HepG2 (cell line): ENCODE data around the gene CLIC6. TPM values are rescaled to one million over a fixed set of nuclear protein-coding genes. Genes with fewer than 3 reads are reported as not detected.

ENCODE experiments used
- ATAC-seq: fragments of 200-7000 bp; cut with Tn5 transposase; 3 replicates; pipeline ENCODE4 v1.9.1; 2020; ENCODE audit warnings: mild to moderate bottlenecking, moderate library complexity
- BruUV-seq: library from RNA; stranded (reverse); fragments of 400-500 nt; replicated peaks from 2 replicates; lab custom pipeline; 2021; lab: Mats Ljungman, UMichigan
- CTCF ChIA-PET: fragments of 300-600 bp; formaldehyde crosslinking; extraction: SDS; loops from one replicate; lab custom pipeline; 2021; ENCODE audit warnings: low total read pairs, inconsistent platforms, low intra/inter-chr PET ratio; lab: Yijun Ruan, JAX
- POLR2A ChIA-PET: fragments of 350-600 bp; sonication (Branson Sonifier 250); formaldehyde crosslinking; loops from one replicate; lab custom pipeline; 2020; ENCODE audit warnings: antibody characterized with exemption, inconsistent platforms; lab: Yijun Ruan, JAX
- DNase-seq: peaks from one replicate; pipeline ENCODE4 v3.0.0-alpha.2; 2015; ENCODE audit warnings: low spot score
- FAIRE-seq: peaks from 3 replicates; lab custom pipeline; 2011; peaks lifted over from hg19 to GRCh38; lab: Jason Lieb, UNC
- H2AFZ ChIP-seq: one replicate; pipeline ENCODE4 v1.6.1; 2011; ENCODE audit warnings: low read length, inconsistent platforms
- H3K27ac ChIP-seq: fragments of 300-600 bp; 3 replicates; pipeline ENCODE4 v1.8.0; 2011; ENCODE audit warnings: mixed run types, mild to moderate bottlenecking, mixed read lengths, low read length, inconsistent platforms; ENCODE audit not compliant: insufficient read depth; ENCODE audit errors: extremely low read length
- H3K27me3 ChIP-seq, 2 experiments: fragments of 200-600 bp in 1 of 2; 2 replicates in 1 of 2; 3 replicates in 1 of 2; pipeline versions ENCODE4 v1.6.0 to v1.8.0; 2011; ENCODE audit warnings: low read length in 2 of 2, mild to moderate bottlenecking in 2 of 2, moderate library complexity in 2 of 2, inconsistent platforms in 1 of 2; ENCODE audit not compliant: insufficient read depth in 2 of 2, control insufficient read depth in 1 of 2
- H3K36me3 ChIP-seq, 2 experiments: fragments of 200-600 bp in 1 of 2; replicated peaks in 1 of 2; 2 replicates in 1 of 2; 3 replicates in 1 of 2; pipeline versions ENCODE4 v1.5.1 to v1.8.0; 2011; ENCODE audit warnings: low read length in 2 of 2, inconsistent platforms in 1 of 2; ENCODE audit not compliant: insufficient read depth in 2 of 2, control insufficient read depth in 1 of 2
- H3K4me1 ChIP-seq: 2 replicates; pipeline ENCODE4 v1.5.1; 2012; ENCODE audit warnings: low read length, inconsistent platforms; ENCODE audit not compliant: insufficient read depth
- H3K4me2 ChIP-seq: 2 replicates; pipeline ENCODE4 v1.6.0; 2011; ENCODE audit warnings: low read depth, low read length, inconsistent platforms
- H3K4me3 ChIP-seq, 3 experiments: fragments of 200-600 bp in 1 of 3; sonication (generic), shearing (Covaris generic) in 1 of 3; replicated peaks in 1 of 3; 2 replicates each; pipeline ENCODE4 v1.5.1; 2011 to 2016; ENCODE audit warnings: low read length in 3 of 3, inconsistent platforms in 2 of 3, low read depth in 2 of 3, mild to moderate bottlenecking in 2 of 3, control low read depth in 1 of 3, mixed read lengths in 1 of 3; ENCODE audit not compliant: insufficient read depth in 1 of 3
- H3K79me2 ChIP-seq: one replicate; pipeline ENCODE4 v1.6.1; 2011; ENCODE audit warnings: low read length, inconsistent platforms; ENCODE audit not compliant: insufficient read depth
- H3K9ac ChIP-seq: 2 replicates; pipeline ENCODE4 v1.6.0; 2011; ENCODE audit warnings: mild to moderate bottlenecking, low read depth, low read length, inconsistent platforms; ENCODE audit not compliant: insufficient read depth
- H3K9me3 ChIP-seq: 2 replicates; pipeline ENCODE4 v1.5.1; 2012; ENCODE audit warnings: mild to moderate bottlenecking, low read length
- H4K20me1 ChIP-seq: 2 replicates; pipeline ENCODE4 v1.6.0; 2011; ENCODE audit warnings: inconsistent platforms, mild to moderate bottlenecking, low read length, moderate library complexity; ENCODE audit not compliant: insufficient read depth
- CAMTA2 ChIP-seq: sonication (generic); formaldehyde crosslinking; IDR thresholded peaks from 2 replicates; pipeline ENCODE4 v1.4.0; 2020; ENCODE audit warnings: mild to moderate bottlenecking, missing genetic modification reagents, borderline replicate concordance
- CTCF ChIP-seq: sonication (generic); formaldehyde crosslinking; IDR thresholded peaks from 2 replicates; pipeline ENCODE4 v1.5.0; 2020; ENCODE audit warnings: mild to moderate bottlenecking, missing genetic modification reagents, moderate library complexity
- FOXC1 ChIP-seq: sonication (generic); formaldehyde crosslinking; IDR thresholded peaks from 2 replicates; pipeline ENCODE4 v1.8.0; 2022; ENCODE audit warnings: mild to moderate bottlenecking, missing genetic modification reagents, borderline replicate concordance
- ONECUT2 ChIP-seq: sonication (generic); formaldehyde crosslinking; IDR thresholded peaks from 2 replicates; pipeline ENCODE4 v1.4.0; 2020; ENCODE audit warnings: missing genetic modification reagents
- PLRG1 ChIP-seq: fragments of 450-650 bp; conservative IDR thresholded peaks from 2 replicates; pipeline ENCODE4 v1.6.1; 2016
- SMC3 ChIP-seq: IDR thresholded peaks from 2 replicates; pipeline ENCODE4 v1.6.1; 2011; ENCODE audit warnings: low read length, improper control_type of control experiment
- SRSF9 ChIP-seq: fragments of 200-400 bp; formaldehyde crosslinking; IDR thresholded peaks from 2 replicates; pipeline ENCODE4 v1.6.1; 2018; ENCODE audit warnings: borderline replicate concordance, mild to moderate bottlenecking, low read depth, low read length; ENCODE audit not compliant: insufficient read depth, poor library complexity, severe bottlenecking
- STAG1 ChIP-seq: sonication (generic); formaldehyde crosslinking; IDR thresholded peaks from 2 replicates; pipeline ENCODE4 v1.4.0; 2020; ENCODE audit warnings: missing genetic modification reagents
- ZBTB7B ChIP-seq: sonication (generic); formaldehyde crosslinking; IDR thresholded peaks from 2 replicates; pipeline ENCODE4 v1.4.0; 2020; ENCODE audit warnings: missing genetic modification reagents
- ZNF296 ChIP-seq: sonication (generic); formaldehyde crosslinking; conservative IDR thresholded peaks from 2 replicates; pipeline ENCODE4 v1.5.0; 2020; ENCODE audit warnings: mild to moderate bottlenecking, missing genetic modification reagents
- ZNF30 ChIP-seq: sonication (generic); formaldehyde crosslinking; IDR thresholded peaks from 2 replicates; pipeline ENCODE4 v1.5.0; 2020; ENCODE audit warnings: mild to moderate bottlenecking, missing genetic modification reagents
- WGBS: methylation state at CpG from one replicate; pipeline ENCODE4 v1.1.6; 2017; ENCODE audit warnings: low lambda C conversion rate; 5-methylcytosine and 5-hydroxymethylcytosine counted together
- in situ Hi-C: cut with HindIII; loops from 2 replicates; pipeline ENCODE4 v1.10.0; 2017; ENCODE audit warnings: low pct_unique_long_range_greater_than_20kb; ENCODE audit not compliant: extremely low pct_ligation_motif_present
- intact Hi-C: fragments of 100-400 bp; cut with micrococcal nuclease; formaldehyde crosslinking; loops from one replicate; pipeline ENCODE4 v1.10.0; 2022; ENCODE audit not compliant: unreplicated experiment
- polyA plus RNA-seq, 8 experiments: library from polyadenylated mRNA; depleted of rRNA in 3 of 8; stranded (reverse) in 7 of 8; unstranded in 1 of 8; fragments of >200 nt; fragmentation: Illumina TruSeq in 4 of 8; extraction: Trizol in 4 of 8; gene quantifications; 2 replicates each; pipeline versions ENCODE4 v1.2.1 to v1.2.3, GENCODE V29; 2011 to 2016; ENCODE audit warnings: low read depth in 4 of 8, missing spikeins in 1 of 8, mixed read lengths in 1 of 8; ENCODE audit not compliant: insufficient read depth in 1 of 8
- total RNA-seq, 5 experiments: library from RNA; depleted of rRNA; stranded (reverse); fragments of >200 nt; fragmentation: Illumina TruSeq; extraction: Trizol; gene quantifications; 2 replicates each; pipeline ENCODE4 v1.2.3, GENCODE V29; 2016; ENCODE audit warnings: low read depth in 1 of 5

CLIC6 gene
- total and polyA plus RNA-seq, 2 of the 13 experiments (the other 11 are each of a cell fraction or from before 2014, with no cell fraction given) = not detected

DNA sequence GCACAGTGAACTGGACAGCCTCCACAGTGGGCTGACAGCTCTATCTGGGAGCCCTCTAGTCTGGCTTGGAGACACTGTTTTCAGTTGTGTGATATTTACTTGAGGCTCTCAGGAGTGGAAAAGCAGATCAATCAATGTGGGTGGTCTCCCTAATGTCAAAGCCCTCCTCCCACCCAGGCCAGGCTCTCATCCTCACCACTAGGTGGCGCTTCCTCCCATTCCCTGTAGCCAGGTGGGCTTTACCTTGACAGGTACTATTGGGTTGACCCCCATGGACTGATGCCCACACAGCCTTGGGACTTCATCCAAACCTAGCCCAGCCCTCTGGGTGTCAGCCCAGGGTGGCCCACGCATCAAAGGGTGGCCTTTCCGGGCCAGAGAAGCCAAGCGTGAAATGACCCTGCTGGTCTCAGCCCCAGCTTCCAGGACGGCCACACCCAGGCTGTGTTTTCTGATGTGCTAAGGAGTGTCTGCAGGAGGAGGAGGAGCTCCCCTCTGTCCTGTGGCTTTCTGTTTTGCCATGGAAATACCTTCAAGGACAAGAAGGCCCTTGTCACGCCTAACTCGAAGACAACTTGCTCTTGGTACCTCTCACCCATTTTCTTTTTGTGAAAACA lies 54.0 kb downstream of the CLIC6 start:
- H3K9me3 ChIP-seq = no peaks in the 10 kb centered on the region
- intact Hi-C loops (no loop called here), in situ Hi-C loops (no loop called here)
- no peaks in the 10 kb centered on the region; the same call in 1 of the 2 replicates for H4K20me1 ChIP-seq
- H3K27ac ChIP-seq = no peak overlapping the region
- no peak overlapping the region for H3K9ac ChIP-seq
- H2AFZ ChIP-seq = no peak overlapping the region
- no peaks in the 10 kb centered on the region for H3K79me2 ChIP-seq
- no peaks in the 10 kb centered on the region for H3K4me1 ChIP-seq
- no peak overlapping the region for H3K4me3 ChIP-seq
- CTCF ChIA-PET = no interaction called here
- FAIRE-seq = no peak
- TF ChIP-seq CTCF (CRISPR knock-in tag) (peak; percentile 61), SRSF9 (no peak), ZBTB7B (peak; percentile 32; the same call in 1 of the 2 replicates), STAG1 (CRISPR knock-in tag) (peak; percentile 56), CAMTA2 (CRISPR knock-in tag) (no peak), SMC3 (peak; percentile 15; the same call in 1 of the 2 replicates), ZNF30 (no peak), ONECUT2 (CRISPR knock-in tag) (no peak), PLRG1 (no peak), ZNF296 (CRISPR knock-in tag) (no peak), FOXC1 (no peak)
- peak; percentile 84 for ATAC-seq
- WGBS = 55% methylated on average over 3 of the region's 7 CpGs
- no peaks in the 10 kb centered on the region for H3K36me3 ChIP-seq
- POLR2A ChIA-PET = no interaction called here
- H3K27me3 ChIP-seq = peaks cover 0 to 23% of the 10 kb centered on the region in 2 experiments; a peak in 2 of 5 replicates
- DNase-seq = no peak
- no TSS peak for BruUV-seq
- H3K4me2 ChIP-seq = no peak overlapping the region
